Adipose tissue (tissue), 3 donors: ENCODE data around the gene TBP. TPM values are rescaled to one million over a fixed set of nuclear protein-coding genes. Genes with fewer than 3 reads are reported as not detected.
"Not testable (repeated sequence)": the region's sequence is repeated elsewhere in the genome, so short reads cannot be mapped to it uniquely, and the experiment has no call there.

Experiments
- H3K27ac ChIP-seq: one replicate; pipeline ENCODE4 v1.5.1; 2013; ENCODE audit warnings: low read depth, low read length
- WGBS, 3 donors: extraction: QIAGEN DNeasy Blood & Tissue Kit; methylation state at CpG; one replicate each; pipeline ENCODE4 v1.1.7; 2013; 5-methylcytosine and 5-hydroxymethylcytosine counted together
- polyA plus RNA-seq, 3 donors: library from polyadenylated mRNA; stranded (reverse); fragments of 200-250 nt; gene quantifications; one replicate each; pipeline ENCODE4 v1.2.3, GENCODE V29; 2013
- donor health status: healthy with polysubstance abuse.
- donor health status: Bipolar disorder and iron deficiency.
- donor health status: healthy.

Gene TBP
- polyA plus RNA-seq = 10 to 100 TPM in 1 of 3 donors, 1 to 10 TPM in 2; 5.2 to 14.2 (median 9.4) TPM

- peak within 1 kb of the TSS; percentile 90 for H3K27ac ChIP-seq
- 0% methylated on average over 50 to 51 of the region's 51 CpGs for WGBS, 3 donors
These were observed at the start of gene TBP for GRCh38 chr6:170554013-170554795. TBP (plus strand) TSS chr6:170554369; CDS start chr6:170557030, 2,661 bp downstream.

- WGBS, 3 donors = 31 to 51% (median 50%) methylated on average over 4 of the region's 4 CpGs
- no peak overlapping the region for H3K27ac ChIP-seq
These were observed 49.7 kb upstream of the TBP start for GRCh38 chr6:170504479-170504878.

GRCh38 chr6:170505306-170505705 is 48.9 kb upstream of the TBP start:
- no peak overlapping the region for H3K27ac ChIP-seq
- 34 to 43% (median 35%) methylated on average over 9 of the region's 9 CpGs for WGBS, 3 donors

GRCh38 chr6:170506446-170506845 is 47.7 kb upstream of the TBP start:
- H3K27ac ChIP-seq = no peak overlapping the region
- 56 to 73% (median 67%) methylated on average over 4 of the region's 4 CpGs for WGBS, 3 donors

GRCh38 chr6:170507728-170508127 is 46.4 kb upstream of the TBP start:
- not testable (repeated sequence) for H3K27ac ChIP-seq
- 85 to 90% (median 87%) methylated on average over 2 of the region's 2 CpGs for WGBS, 3 donors

GRCh38 chr6:170508275-170508674 is 45.9 kb upstream of the TBP start:
- WGBS, 3 donors = no CpG with 5 or more reads among the region's 1 CpG
- not testable (repeated sequence) for H3K27ac ChIP-seq

GRCh38 chr6:170508892-170509722 is 45.1 kb upstream of the TBP start:
- H3K27ac ChIP-seq = not testable (repeated sequence)
- 88 to 89% (median 88%) methylated on average over 5 of the region's 5 CpGs for WGBS, 3 donors

- WGBS, 3 donors = 88 to 95% (median 91%) methylated on average over 3 of the region's 3 CpGs
These were observed 44.5 kb upstream of the TBP start for GRCh38 chr6:170509723-170510018.

GRCh38 chr6:170510631-170511030 is 43.5 kb upstream of the TBP start:
- no peak overlapping the region for H3K27ac ChIP-seq
- 93 to 95% (median 95%) methylated on average over 20 of the region's 20 CpGs for WGBS, 3 donors

More at GRCh38 chr6:170509723-170510018, 44.5 kb upstream of the TBP start:
- no peak overlapping the region for H3K27ac ChIP-seq

GRCh38 chr6:170512249-170512648 is 41.9 kb upstream of the TBP start:
- no peak overlapping the region for H3K27ac ChIP-seq
- WGBS, 3 donors = 84 to 90% (median 88%) methylated on average over 4 of the region's 4 CpGs

GRCh38 chr6:170514908-170515307 is 39.3 kb upstream of the TBP start:
- WGBS, 3 donors = 92 to 97% (median 95%) methylated on average over 1 of the region's 1 CpG
- H3K27ac ChIP-seq = no peak overlapping the region

- H3K27ac ChIP-seq = no peak overlapping the region
- WGBS, 3 donors = 0 to 3% (median 0%) methylated on average over 4 of the region's 4 CpGs
These were observed 37.2 kb upstream of the TBP start for GRCh38 chr6:170516783-170517616.

GRCh38 chr6:170522565-170523183 is 31.5 kb upstream of the TBP start:
- no peak overlapping the region for H3K27ac ChIP-seq
- 76 to 86% (median 76%) methylated on average over 10 of the region's 10 CpGs for WGBS, 3 donors

- no peak overlapping the region for H3K27ac ChIP-seq
- WGBS, 3 donors = 48 to 80% (median 52%) methylated on average over 9 of the region's 9 CpGs
These were observed 30.7 kb upstream of the TBP start for GRCh38 chr6:170523256-170524171.

- no peak overlapping the region for H3K27ac ChIP-seq
- 72 to 82% (median 74%) methylated on average over 5 of the region's 5 CpGs for WGBS, 3 donors
These were observed 30.0 kb upstream of the TBP start for GRCh38 chr6:170524172-170524502.

- H3K27ac ChIP-seq = no peak overlapping the region
- 61 to 77% (median 71%) methylated on average over 7 of the region's 7 CpGs for WGBS, 3 donors
These were observed 28.4 kb upstream of the TBP start for GRCh38 chr6:170525795-170526194.

GRCh38 chr6:170527995-170528394 is 26.2 kb upstream of the TBP start:
- not testable (repeated sequence) for H3K27ac ChIP-seq
- whole genome bisulfite sequencing, 3 donors = 84 to 92% (median 85%) methylated on average over 5 of the region's 5 CpGs
